Spleen (tissue), 7 donors: Measurements from ENCODE around the gene AGMO.

ENCODE experiments used
- CTCF ChIP-seq, 11 experiments: fragments of 200-600 bp in 7 of 11; fragments of 450-650 bp in 4 of 11; sonication (generic) in 4 of 11; IDR thresholded peaks in 8 of 11; conservative IDR thresholded peaks in 3 of 11; 1 replicate in 7 of 11; 2 replicates in 4 of 11; pipeline versions ENCODE4 v1.4.0 to v1.8.0; 2016 to 2021; ENCODE audit warnings: antibody characterized with exemption in 11 of 11, inconsistent platforms in 4 of 11, mild to moderate bottlenecking in 1 of 11
- POLR2AphosphoS5 ChIP-seq, 3 donors: sonication (generic); formaldehyde crosslinking; IDR thresholded peaks; one replicate each; pipeline ENCODE4 v1.5.1; 2017; ENCODE audit warnings: antibody characterized with exemption in 3 of 3
- donor health status: DM: no; HTN: no; CAD: no; lungs with moderate emphysema.
- donor health status: DM: no; HTN: no; CAD: no.
- donor health status: DM: no; HTN: no; CAD: no.

- TF ChIP-seq POLR2AphosphoS5 (IDR thresholded peaks at IDR 0.05) (no peak), CTCF (IDR thresholded peaks at IDR 0.05 in 8 of 11, conservative IDR thresholded peaks at IDR 0.05 in 3 of 11) (no peak)
Measured at GRCh38 chr7:15234431-15234830, 327.4 kb downstream of the AGMO start.
